HepG2 (cell line): ENCODE measurements around the gene EPS8L3. TPM values are rescaled to one million over a fixed set of nuclear protein-coding genes. Genes with fewer than 3 reads are reported as not detected.
A peak's percentile ranks its signal among the peaks of the same experiment; 100 is the strongest.

Experiments used
- BCL6 ChIP-seq: IDR thresholded peaks from 2 replicates; pipeline ENCODE4 v1.6.1; 2016; ENCODE audit warnings: missing genetic modification reagents, missing compliant biosample characterization
- KMT2B ChIP-seq: IDR thresholded peaks from 2 replicates; pipeline ENCODE4 v1.6.1; 2016; ENCODE audit warnings: missing genetic modification reagents, missing compliant biosample characterization
- MAX ChIP-seq: IDR thresholded peaks from 2 replicates; pipeline ENCODE4 v1.6.1; 2012; ENCODE audit warnings: inconsistent platforms
- PBX2 ChIP-seq: IDR thresholded peaks from 2 replicates; pipeline ENCODE4 v1.6.1; 2016; ENCODE audit warnings: control low read depth
- STAG1 ChIP-seq: sonication (generic); formaldehyde crosslinking; IDR thresholded peaks from 2 replicates; pipeline ENCODE4 v1.4.0; 2020; ENCODE audit warnings: missing genetic modification reagents
- TAF1 ChIP-seq: sonication (generic); formaldehyde crosslinking; IDR thresholded peaks from 2 replicates; pipeline ENCODE4 v1.4.0; 2020; ENCODE audit warnings: missing genetic modification reagents
- TCF7L2 ChIP-seq: IDR thresholded peaks from 2 replicates; pipeline ENCODE4 v1.6.1; 2011; ENCODE audit warnings: mild to moderate bottlenecking, low read depth, low read length, moderate library complexity
- ZMYM4 ChIP-seq: sonication (generic); formaldehyde crosslinking; IDR thresholded peaks from 2 replicates; pipeline ENCODE4 v1.8.1; 2023; ENCODE audit warnings: mild to moderate bottlenecking, missing genetic modification reagents
- ZNF224 ChIP-seq: sonication (generic); formaldehyde crosslinking; IDR thresholded peaks from 2 replicates; pipeline ENCODE4 v1.5.0; 2020; ENCODE audit warnings: mild to moderate bottlenecking, missing genetic modification reagents
- ZNF34 ChIP-seq: sonication (generic); formaldehyde crosslinking; IDR thresholded peaks from 2 replicates; pipeline ENCODE4 v1.4.0; 2020; ENCODE audit warnings: mild to moderate bottlenecking, missing genetic modification reagents, borderline replicate concordance
- ZNF362 ChIP-seq: sonication (generic); formaldehyde crosslinking; IDR thresholded peaks from 2 replicates; pipeline ENCODE4 v1.4.0; 2020; ENCODE audit warnings: missing genetic modification reagents, mild to moderate bottlenecking, borderline replicate concordance
- ZNF414 ChIP-seq: sonication (generic); formaldehyde crosslinking; IDR thresholded peaks from 2 replicates; pipeline ENCODE4 v1.5.0; 2020; ENCODE audit warnings: missing genetic modification reagents
- ZNF510 ChIP-seq: sonication (generic); formaldehyde crosslinking; IDR thresholded peaks from 2 replicates; pipeline ENCODE4 v1.4.0; 2020; ENCODE audit warnings: low read depth, mild to moderate bottlenecking, missing genetic modification reagents
- ZNF619 ChIP-seq: sonication (generic); formaldehyde crosslinking; IDR thresholded peaks from 2 replicates; pipeline ENCODE4 v1.4.0; 2020; ENCODE audit warnings: mild to moderate bottlenecking, missing genetic modification reagents
- ZNF749 ChIP-seq: sonication (generic); formaldehyde crosslinking; IDR thresholded peaks from 2 replicates; pipeline ENCODE4 v1.8.0; 2022; ENCODE audit warnings: mild to moderate bottlenecking, missing genetic modification reagents, moderate library complexity, borderline replicate concordance
- ZSCAN29 ChIP-seq: sonication (generic); formaldehyde crosslinking; conservative IDR thresholded peaks from 2 replicates; pipeline ENCODE4 v1.4.0; 2020; ENCODE audit warnings: mild to moderate bottlenecking, missing genetic modification reagents
- polyA plus RNA-seq, 8 experiments: library from polyadenylated mRNA; depleted of rRNA in 3 of 8; stranded (reverse) in 7 of 8; unstranded in 1 of 8; fragments of >200 nt; fragmentation: Illumina TruSeq in 4 of 8; extraction: Trizol in 4 of 8; gene quantifications; 2 replicates each; pipeline versions ENCODE4 v1.2.1 to v1.2.3, GENCODE V29; 2011 to 2016; ENCODE audit warnings: low read depth in 4 of 8, missing spikeins in 1 of 8, mixed read lengths in 1 of 8; ENCODE audit not compliant: insufficient read depth in 1 of 8
- total RNA-seq, 5 experiments: library from RNA; depleted of rRNA; stranded (reverse); fragments of >200 nt; fragmentation: Illumina TruSeq; extraction: Trizol; gene quantifications; 2 replicates each; pipeline ENCODE4 v1.2.3, GENCODE V29; 2016; ENCODE audit warnings: low read depth in 1 of 5
- TF ChIP-seq, protein P1 (sequence below): sonication (generic); formaldehyde crosslinking; IDR thresholded peaks from 2 replicates; pipeline ENCODE4 v1.4.0; 2020; ENCODE audit warnings: mild to moderate bottlenecking, missing genetic modification reagents
- TF ChIP-seq, protein P2 (sequence below): sonication (generic); formaldehyde crosslinking; IDR thresholded peaks from 2 replicates; pipeline ENCODE4 v1.4.0; 2020; ENCODE audit warnings: mild to moderate bottlenecking, missing genetic modification reagents
- TF ChIP-seq, protein P3 (sequence below): IDR thresholded peaks from 2 replicates; pipeline ENCODE4 v1.6.1; 2016; ENCODE audit warnings: missing compliant biosample characterization, missing genetic modification reagents, borderline replicate concordance

EPS8L3 gene
- total and polyA plus RNA-seq, 2 of the 13 experiments (the other 11 are each of a cell fraction or from before 2014, with no cell fraction given), result 18.2 to 106 TPM

- TF ChIP-seq ZNF414 (CRISPR knock-in tag) (0 out of 2 replicates have a peak, but pooled peaks have one; percentile 23), ZNF224 (CRISPR knock-in tag) (peak; percentile 81), PBX2 (CRISPR knock-in tag) (no peak), ZMYM4 (CRISPR knock-in tag) (peak; percentile 86), ZSCAN29 (CRISPR knock-in tag) (0 out of 2 replicates have a peak, but pooled peaks have one; percentile 47), STAG1 (no peak), ZNF362 (CRISPR knock-in tag) (0 out of 2 replicates have a peak, but pooled peaks have one; percentile 32), KMT2B (CRISPR knock-in tag) (peak; percentile 84), BCL6 (CRISPR knock-in tag) (peak; percentile 67; the same call in 1 of the 2 replicates), ZNF34 (CRISPR knock-in tag) (peak; percentile 50; the same call in 1 of the 2 replicates), TAF1 (CRISPR knock-in tag) (peak; percentile 52; the same call in 1 of the 2 replicates), TCF7L2 (no peak), ZNF619 (CRISPR knock-in tag) (peak; percentile 54; the same call in 1 of the 2 replicates), ZNF510 (CRISPR knock-in tag) (0 out of 2 replicates have a peak, but pooled peaks have one; percentile 62), ZNF749 (CRISPR knock-in tag) (0 out of 2 replicates have a peak, but pooled peaks have one; percentile 64), MAX (peak; percentile 46; the same call in 1 of the 2 replicates)
- TF ChIP-seq, protein P1, sequence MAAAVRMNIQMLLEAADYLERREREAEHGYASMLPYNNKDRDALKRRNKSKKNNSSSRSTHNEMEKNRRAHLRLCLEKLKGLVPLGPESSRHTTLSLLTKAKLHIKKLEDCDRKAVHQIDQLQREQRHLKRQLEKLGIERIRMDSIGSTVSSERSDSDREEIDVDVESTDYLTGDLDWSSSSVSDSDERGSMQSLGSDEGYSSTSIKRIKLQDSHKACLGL, result peak; percentile 57; the same call in 1 of the 2 replicates
- TF ChIP-seq, protein P2, sequence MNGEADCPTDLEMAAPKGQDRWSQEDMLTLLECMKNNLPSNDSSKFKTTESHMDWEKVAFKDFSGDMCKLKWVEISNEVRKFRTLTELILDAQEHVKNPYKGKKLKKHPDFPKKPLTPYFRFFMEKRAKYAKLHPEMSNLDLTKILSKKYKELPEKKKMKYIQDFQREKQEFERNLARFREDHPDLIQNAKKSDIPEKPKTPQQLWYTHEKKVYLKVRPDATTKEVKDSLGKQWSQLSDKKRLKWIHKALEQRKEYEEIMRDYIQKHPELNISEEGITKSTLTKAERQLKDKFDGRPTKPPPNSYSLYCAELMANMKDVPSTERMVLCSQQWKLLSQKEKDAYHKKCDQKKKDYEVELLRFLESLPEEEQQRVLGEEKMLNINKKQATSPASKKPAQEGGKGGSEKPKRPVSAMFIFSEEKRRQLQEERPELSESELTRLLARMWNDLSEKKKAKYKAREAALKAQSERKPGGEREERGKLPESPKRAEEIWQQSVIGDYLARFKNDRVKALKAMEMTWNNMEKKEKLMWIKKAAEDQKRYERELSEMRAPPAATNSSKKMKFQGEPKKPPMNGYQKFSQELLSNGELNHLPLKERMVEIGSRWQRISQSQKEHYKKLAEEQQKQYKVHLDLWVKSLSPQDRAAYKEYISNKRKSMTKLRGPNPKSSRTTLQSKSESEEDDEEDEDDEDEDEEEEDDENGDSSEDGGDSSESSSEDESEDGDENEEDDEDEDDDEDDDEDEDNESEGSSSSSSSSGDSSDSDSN, result peak; percentile 78
- TF ChIP-seq, protein P3, sequence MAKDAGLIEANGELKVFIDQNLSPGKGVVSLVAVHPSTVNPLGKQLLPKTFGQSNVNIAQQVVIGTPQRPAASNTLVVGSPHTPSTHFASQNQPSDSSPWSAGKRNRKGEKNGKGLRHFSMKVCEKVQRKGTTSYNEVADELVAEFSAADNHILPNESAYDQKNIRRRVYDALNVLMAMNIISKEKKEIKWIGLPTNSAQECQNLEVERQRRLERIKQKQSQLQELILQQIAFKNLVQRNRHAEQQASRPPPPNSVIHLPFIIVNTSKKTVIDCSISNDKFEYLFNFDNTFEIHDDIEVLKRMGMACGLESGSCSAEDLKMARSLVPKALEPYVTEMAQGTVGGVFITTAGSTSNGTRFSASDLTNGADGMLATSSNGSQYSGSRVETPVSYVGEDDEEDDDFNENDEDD (CRISPR knock-in tag), result peak; percentile 26; the same call in 1 of the 2 replicates
Measured at GRCh38 chr1:109739738-109740614, 23.7 kb downstream of the EPS8L3 start (continued).
